Measurements from ENCODE around the gene APRT. TPM values are rescaled to one million over a fixed set of nuclear protein-coding genes. Genes with fewer than 3 reads are reported as not detected.

APRT gene
- total and polyA plus RNA-seq, 9 of the 15 experiments (the other 6 are each of a cell fraction or from before 2014, with no cell fraction given) = 41.7 to 409 (median 146) TPM

- no peak for TF ChIP-seq USF2 (CRISPR knock-in tag; IDR thresholded peaks at IDR 0.05)
- no peak for TF ChIP-seq NCOR1 (IDR thresholded peaks at IDR 0.05)
- no peak for TF ChIP-seq MYBL2 (IDR thresholded peaks at IDR 0.05; ENCODE audit: low read depth)
- TF ChIP-seq MYBL2 (CRISPR knock-in tag; IDR thresholded peaks at IDR 0.05; ENCODE audit: borderline replicate concordance) = no peak
- TF ChIP-seq HLTF (IDR thresholded peaks at IDR 0.05) = no peak
- TF ChIP-seq RFX1 (IDR thresholded peaks at IDR 0.05) = no peak
- no peak for TF ChIP-seq ZNF134 (CRISPR knock-in tag; conservative IDR thresholded peaks at IDR 0.05)
- no peak for TF ChIP-seq POLR3G (IDR thresholded peaks at IDR 0.05; ENCODE audit: extremely low read depth, insufficient read length, insufficient replicate concordance)
- TF ChIP-seq HDAC1 (IDR thresholded peaks at IDR 0.05) = peak in 1 of 2 experiments; percentile 53; a peak in 1 of 4 replicates
- no peak for TF ChIP-seq ZNF23 (CRISPR knock-in tag; IDR thresholded peaks at IDR 0.05)
- TF ChIP-seq MYC (IDR thresholded peaks at IDR 0.05; ENCODE audit: low read depth, low read length) = no peak; the same call in 1 of the 2 replicates
- no peak for TF ChIP-seq MYC (CRISPR knock-in tag; IDR thresholded peaks at IDR 0.05; ENCODE audit: borderline replicate concordance, low read depth)
- no peak for TF ChIP-seq ZNF24 (IDR thresholded peaks at IDR 0.05)
- no peak for TF ChIP-seq CTBP1 (IDR thresholded peaks at IDR 0.05; ENCODE audit: borderline replicate concordance)
- TF ChIP-seq NR2C2 (CRISPR knock-in tag; IDR thresholded peaks at IDR 0.05) = no peak
- no peak; the same call in 1 of the 2 replicates for TF ChIP-seq NR2C2 (tag; IDR thresholded peaks at IDR 0.05)
- TF ChIP-seq CHD4 (IDR thresholded peaks at IDR 0.05; ENCODE audit: insufficient read depth, insufficient replicate concordance, low read depth, low read length, poor library complexity, severe bottlenecking) = no peak
- no peak for TF ChIP-seq ZNF764 (CRISPR knock-in tag; IDR thresholded peaks at IDR 0.05; ENCODE audit: low read depth)
- TF ChIP-seq NFYB (IDR thresholded peaks at IDR 0.05; ENCODE audit: extremely low read depth, insufficient read length) = no peak
- no peak for TF ChIP-seq SRSF1 (IDR thresholded peaks at IDR 0.05; ENCODE audit: low read depth, low read length)
- peak; percentile 82 for TF ChIP-seq ZFP36 (IDR thresholded peaks at IDR 0.05; ENCODE audit: low read depth, low read length, partially characterized antibody)
- no peak for TF ChIP-seq ZNF586 (CRISPR knock-in tag; conservative IDR thresholded peaks at IDR 0.05)
- TF ChIP-seq PREB (CRISPR knock-in tag; IDR thresholded peaks at IDR 0.05) = no peak
- no peak for TF ChIP-seq ESRRA (IDR thresholded peaks at IDR 0.05; ENCODE audit: borderline replicate concordance, low read depth)
- TF ChIP-seq SETDB1 (IDR thresholded peaks at IDR 0.05; ENCODE audit: low read length) = no peak
- no peak for TF ChIP-seq HEY1 (CRISPR knock-in tag; IDR thresholded peaks at IDR 0.05; ENCODE audit: borderline replicate concordance)
- no peak for TF ChIP-seq MBD2 (IDR thresholded peaks at IDR 0.05; ENCODE audit: borderline replicate concordance, low read depth)
- TF ChIP-seq ZNF717 (CRISPR knock-in tag; IDR thresholded peaks at IDR 0.05) = no peak
- TF ChIP-seq MTA2 (IDR thresholded peaks at IDR 0.05; ENCODE audit: low read depth) = no peak
- no peak for TF ChIP-seq HDAC3 (IDR thresholded peaks at IDR 0.05; ENCODE audit: borderline replicate concordance, partially characterized antibody)
- 0 out of 2 replicates have a peak, but pooled peaks have one; percentile 16 for TF ChIP-seq RNF2 (IDR thresholded peaks at IDR 0.05)
- no peak for TF ChIP-seq BMI1 (IDR thresholded peaks at IDR 0.05; ENCODE audit: low read length)
Measured at GRCh38 chr16:88810166-88810911, 1.4 kb downstream of the APRT start (continued).
